Stimulated activated CD8-positive, alpha-beta memory T cell treated with anti-CD3 and anti-CD28 coated beads, Interleukin-2, amount 100 ng/mL, for 48 hours (primary cell): ENCODE results near the gene PKP2.

Source experiments
- DNase-seq, 2 donors: peaks; one replicate each; pipeline ENCODE4 v3.0.0-alpha.2; 2020; ENCODE audit warnings: low read depth in 2 of 2

PKP2 gene

GRCh38 chr12:32896432-32897280 is at the start of gene PKP2:
Gene PKP2, minus strand, starts transcription at chr12:32896777. Its CDS starts 46 bp downstream, at chr12:32896731.
- no peak for DNase-seq

DNA sequence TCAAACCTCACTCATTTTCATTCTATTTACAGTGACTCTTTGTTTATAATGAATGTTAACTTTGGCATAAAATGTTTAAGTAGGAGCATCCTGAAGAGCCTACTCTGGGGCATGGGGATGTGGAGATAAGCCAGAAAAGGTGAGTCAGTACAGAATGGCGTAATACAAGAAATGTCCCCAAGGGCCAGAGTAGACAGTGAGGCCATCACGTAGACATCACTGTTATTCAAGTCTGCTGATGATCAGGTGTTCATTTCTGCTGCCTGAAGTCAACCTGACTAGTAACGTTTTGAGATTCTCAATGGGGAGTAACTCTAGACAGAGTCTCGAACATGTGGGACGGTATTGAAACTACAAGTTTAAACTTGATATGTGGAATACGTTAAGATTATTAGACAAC is 47.6 kb upstream of the PKP2 start:
- no peak for DNase-seq

DNA sequence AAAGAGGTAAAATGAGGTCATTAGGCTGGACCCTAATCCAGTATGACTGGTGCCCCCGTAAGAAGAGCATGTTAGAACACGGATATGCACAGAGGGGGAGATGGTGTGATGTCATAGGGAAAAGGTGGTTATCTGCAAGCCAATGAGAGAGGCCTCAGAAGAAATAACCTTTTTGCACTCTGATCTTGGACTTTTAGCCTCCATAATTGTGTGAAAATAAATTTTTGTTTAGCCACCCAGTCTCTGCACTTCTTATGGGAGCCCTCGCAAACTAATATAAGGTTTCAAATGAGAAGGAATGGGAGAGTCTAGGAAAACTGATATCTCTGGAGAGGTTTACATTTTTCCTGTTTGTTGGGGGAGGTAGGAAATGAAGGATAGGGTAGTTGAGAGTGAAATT is 43.2 kb upstream of the PKP2 start:
- no peak for DNase-seq

GRCh38 chr12:32926963-32927362 is 30.4 kb upstream of the PKP2 start:
- DNase-seq: no peak

DNA sequence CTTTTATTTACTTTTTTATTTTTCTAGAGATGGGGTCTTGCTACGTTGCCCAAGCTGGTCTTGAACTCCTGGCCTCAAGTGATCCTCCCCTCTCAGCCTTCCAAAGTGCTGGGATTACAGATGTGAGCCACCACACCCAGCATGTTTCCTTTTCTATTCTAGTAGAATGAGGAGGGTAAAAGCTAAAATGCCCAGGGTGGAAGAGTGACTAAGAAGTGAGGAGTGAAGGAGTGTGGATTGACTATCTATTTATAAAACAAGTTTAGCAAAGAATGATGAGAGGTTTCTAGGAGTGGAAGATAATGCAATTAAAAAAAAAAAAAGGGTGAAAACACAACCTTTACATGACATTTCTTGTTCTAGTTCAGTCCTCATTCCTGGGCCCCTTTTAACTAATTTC is 29.8 kb upstream of the PKP2 start:
- DNase-seq: no peak

DNA sequence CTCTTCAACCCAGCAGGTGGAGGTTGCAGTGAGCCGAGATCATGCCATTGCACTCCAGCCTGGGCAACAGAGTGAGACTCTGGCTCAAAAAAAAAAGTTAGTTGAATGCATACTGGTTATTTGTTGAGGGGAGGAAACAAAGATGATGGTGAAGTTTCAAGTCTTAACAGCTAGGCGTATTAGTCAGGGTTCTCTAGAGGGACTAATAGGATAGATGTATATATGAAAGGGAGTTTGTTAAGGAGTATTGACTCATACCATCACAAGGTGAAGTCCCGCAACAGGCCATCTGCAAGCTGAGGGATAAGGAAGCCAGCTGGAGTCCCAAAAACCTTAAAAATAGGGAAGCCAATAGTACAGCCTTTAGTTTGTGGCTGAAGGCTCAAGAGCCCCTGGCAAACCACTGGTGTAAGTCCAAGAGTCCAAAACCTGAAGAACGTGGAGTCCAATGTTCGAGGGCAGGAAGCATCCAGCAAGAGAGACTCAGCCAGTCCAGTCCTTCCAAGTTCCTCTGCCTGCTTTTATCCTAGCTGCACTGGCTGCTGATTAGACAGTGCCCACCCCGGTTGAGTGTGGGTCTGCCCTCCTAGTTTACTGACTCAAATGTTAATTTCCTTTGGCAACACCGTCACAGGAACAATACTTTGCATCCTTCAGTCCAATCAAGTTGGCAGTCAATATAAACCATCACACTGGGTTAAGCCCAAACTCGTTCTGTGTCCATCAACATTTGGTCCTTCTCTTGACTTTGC is 26.1 kb upstream of the PKP2 start:
- DNase-seq: no peak

GRCh38 chr12:32921397-32921796 is 24.8 kb upstream of the PKP2 start:
- no peak for DNase-seq

DNA sequence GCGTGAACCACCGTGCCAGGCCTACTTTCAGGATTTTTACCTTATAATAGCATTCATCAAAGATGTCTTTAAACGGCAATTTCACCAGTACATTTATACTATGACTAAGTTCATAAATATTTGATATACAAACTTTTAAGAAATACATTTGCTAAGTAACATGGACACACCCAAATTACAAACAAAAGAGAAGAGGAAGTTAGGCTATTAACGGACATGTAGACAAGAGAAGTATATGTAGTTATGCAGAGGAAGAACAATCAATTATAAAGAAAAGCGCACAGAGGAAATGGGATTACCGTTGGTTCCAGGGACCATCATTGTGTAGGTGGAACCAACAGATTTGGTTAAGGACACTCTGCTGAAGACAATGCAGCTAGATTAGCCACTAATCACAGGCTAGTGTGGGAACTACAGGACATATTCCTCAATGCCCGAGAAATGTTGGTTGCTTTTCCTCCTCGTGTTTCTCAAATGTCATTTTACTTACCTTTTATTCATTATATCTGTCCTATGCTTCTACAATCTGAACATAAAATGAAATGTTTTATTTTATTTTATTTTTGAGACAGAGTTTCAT is 24.0 kb upstream of the PKP2 start:
- DNase-seq: no peak

GRCh38 chr12:32918890-32919801 is 22.6 kb upstream of the PKP2 start:
- no peak for DNase-seq

- no peak for DNase-seq
Observed at GRCh38 chr12:32917094-32917611, 20.6 kb upstream of the PKP2 start.

- no peak for DNase-seq
Observed at GRCh38 chr12:32907898-32908476, 11.4 kb upstream of the PKP2 start.

DNA sequence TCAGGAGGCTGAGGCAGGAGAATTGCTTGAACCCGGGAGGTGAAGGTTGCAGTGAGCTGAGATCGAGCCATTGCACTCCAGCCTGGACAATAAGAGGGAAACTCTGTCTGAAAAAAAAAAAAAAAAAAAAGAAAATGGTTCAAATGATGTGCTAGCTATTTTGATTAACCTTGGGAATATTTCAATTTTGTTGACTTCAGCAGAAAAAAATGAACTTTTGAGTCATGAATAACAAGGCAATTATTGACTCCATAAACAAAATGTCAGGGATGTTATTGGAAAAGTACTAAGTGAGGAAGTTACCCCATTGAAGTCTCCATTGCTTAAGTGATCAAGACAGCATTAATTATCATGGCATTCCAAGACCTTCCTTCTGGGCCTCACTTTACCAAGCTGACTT is 10.6 kb upstream of the PKP2 start:
- no peak for DNase-seq

DNA sequence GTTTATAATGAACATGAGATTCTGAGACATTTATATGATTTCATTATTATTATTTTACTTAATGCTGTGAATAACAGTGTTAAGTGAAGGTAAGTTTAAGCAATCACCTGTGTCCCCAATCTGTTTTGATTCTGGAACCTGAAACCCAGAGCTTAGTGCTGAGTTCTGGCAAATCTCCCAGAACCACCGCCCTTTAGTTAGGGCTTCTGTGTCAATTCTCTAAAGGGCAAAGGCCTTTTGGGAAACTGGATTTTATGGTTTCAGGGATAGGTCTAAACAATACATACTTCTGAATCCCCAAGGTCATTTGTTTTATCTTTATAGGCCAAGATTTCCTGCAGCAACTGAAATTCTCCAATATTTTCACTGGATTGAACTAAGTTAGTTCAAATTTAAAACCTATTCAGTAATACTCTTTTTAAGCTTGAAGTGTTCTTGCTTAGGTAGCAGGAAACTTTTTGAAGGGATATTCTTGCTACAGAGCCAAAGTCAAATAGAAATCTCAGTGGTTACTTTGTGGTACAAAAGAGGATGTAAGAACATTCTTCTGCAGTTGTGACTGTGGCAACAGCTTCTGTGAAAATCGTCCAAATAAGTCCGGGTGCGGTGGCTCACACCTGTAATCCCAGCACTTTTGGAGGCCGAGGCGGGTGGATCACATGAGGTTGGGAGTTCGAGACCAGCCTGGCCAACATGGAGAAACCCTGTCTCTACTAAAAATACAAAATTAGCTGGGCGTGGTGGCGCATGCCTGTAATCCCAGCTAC is 10.0 kb upstream of the PKP2 start:
- no peak for DNase-seq

- no peak for DNase-seq
Observed at GRCh38 chr12:32903763-32904162, 7.2 kb upstream of the PKP2 start.

DNA sequence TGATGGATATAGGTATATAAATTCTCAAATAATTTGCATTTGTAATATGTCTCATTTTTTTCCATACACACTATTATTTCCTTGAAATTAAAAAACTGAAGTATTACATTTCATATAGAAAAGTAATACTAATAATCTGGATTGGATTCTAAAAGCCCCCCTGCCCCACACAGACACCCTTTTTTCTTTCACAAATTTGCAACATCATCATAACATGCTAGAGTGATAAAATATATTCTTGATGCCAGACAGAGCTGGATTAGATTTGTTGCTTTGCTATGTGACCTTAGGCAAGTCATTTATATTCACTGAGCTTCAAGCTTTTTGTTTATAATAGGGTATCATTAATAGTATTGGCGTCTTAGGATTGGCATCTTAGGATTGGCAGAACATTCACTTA is 6.7 kb upstream of the PKP2 start:
- no peak for DNase-seq

GRCh38 chr12:32902287-32902997 is 5.9 kb upstream of the PKP2 start:
- DNase-seq: no peak

GRCh38 chr12:32901553-32901952 is 5.0 kb upstream of the PKP2 start:
- DNase-seq: no peak

GRCh38 chr12:32897687-32898573 is 1.4 kb upstream of the PKP2 start:
- DNase-seq: no peak

GRCh38 chr12:32897281-32897610 is 669 bp upstream of the PKP2 start:
- DNase-seq: no peak
